Fibroblast of lung (primary cell): ENCODE measurements around the gene SHC4. TPM values are rescaled to one million over a fixed set of nuclear protein-coding genes. Genes with fewer than 3 reads are reported as not detected.
A peak's percentile ranks its signal among the peaks of the same experiment; 100 is the strongest.

Source experiments
- DNase-seq, 2 donors: peaks; one replicate each; pipeline versions ENCODE4 v3.0.0 to v3.0.0-alpha.2; 2010; ENCODE audit warnings: low read depth in 2 of 2
- H2AFZ ChIP-seq: 2 replicates; pipeline ENCODE4 v1.5.1; 2012; ENCODE audit warnings: low read length, control low read depth, inconsistent platforms
- H3K27ac ChIP-seq: 2 replicates; pipeline ENCODE4 v1.5.1; 2011; ENCODE audit warnings: low read length, control low read depth; ENCODE audit not compliant: insufficient read depth
- H3K27me3 ChIP-seq: 2 replicates; pipeline ENCODE4 v1.5.1; 2011; ENCODE audit warnings: mild to moderate bottlenecking, low read length; ENCODE audit not compliant: control insufficient read depth, insufficient read depth
- H3K36me3 ChIP-seq: 2 replicates; pipeline ENCODE4 v1.5.1; 2011; ENCODE audit warnings: low read length; ENCODE audit not compliant: control insufficient read depth, insufficient read depth
- H3K4me1 ChIP-seq: 2 replicates; pipeline ENCODE4 v1.5.1; 2011; ENCODE audit warnings: low read length; ENCODE audit not compliant: control insufficient read depth, insufficient read depth; ENCODE audit errors: extremely low read depth
- H3K4me2 ChIP-seq: 2 replicates; pipeline ENCODE4 v1.5.1; 2011; ENCODE audit warnings: low read length, control low read depth; ENCODE audit not compliant: insufficient read depth; ENCODE audit errors: extremely low read depth
- H3K4me3 ChIP-seq, 4 experiments: fragments of 200-600 bp in 1 of 4; sonication (generic) in 1 of 4; replicated peaks in 1 of 4; 2 replicates each; pipeline ENCODE4 v1.5.1; 2011 to 2016; ENCODE audit warnings: low read length in 4 of 4, low read depth in 3 of 4, mild to moderate bottlenecking in 3 of 4, control low read depth in 2 of 4, inconsistent platforms in 1 of 4, mixed read lengths in 1 of 4; ENCODE audit not compliant: insufficient read depth in 1 of 4; ENCODE audit errors: control extremely low read depth in 1 of 4
- H3K79me2 ChIP-seq: 2 replicates; pipeline ENCODE4 v1.5.1; 2012; ENCODE audit warnings: mild to moderate bottlenecking, low read length, inconsistent platforms; ENCODE audit not compliant: control insufficient read depth, insufficient read depth
- H3K9ac ChIP-seq: 2 replicates; pipeline ENCODE4 v1.5.1; 2011; ENCODE audit warnings: mild to moderate bottlenecking, low read length, control low read depth; ENCODE audit not compliant: insufficient read depth
- H3K9me3 ChIP-seq: 2 replicates; pipeline ENCODE4 v1.5.1; 2012; ENCODE audit warnings: low read depth, low read length; ENCODE audit not compliant: control insufficient read depth, insufficient read depth
- H4K20me1 ChIP-seq: 2 replicates; pipeline ENCODE4 v1.5.1; 2011; ENCODE audit warnings: low read length; ENCODE audit not compliant: control insufficient read depth, insufficient read depth; ENCODE audit errors: extremely low read depth
- CTCF ChIP-seq, 2 donors: IDR thresholded peaks in 1 of 2; conservative IDR thresholded peaks in 1 of 2; 1 replicate in 1 of 2; 2 replicates in 1 of 2; pipeline ENCODE4 v1.5.1; 2011 to 2012; ENCODE audit warnings: low read length in 2 of 2, control low read depth in 1 of 2, inconsistent platforms in 1 of 2, low read depth in 1 of 2, mild to moderate bottlenecking in 1 of 2
- EZH2 ChIP-seq: IDR thresholded peaks from 2 replicates; pipeline ENCODE4 v1.5.1; 2012; ENCODE audit warnings: low read length, control low read depth, mild to moderate bottlenecking; ENCODE audit errors: missing control alignments
- polyA plus RNA-seq, 2 donors: library from polyadenylated mRNA; depleted of rRNA in 1 of 2; stranded (reverse) in 1 of 2; unstranded in 1 of 2; fragments of >200 nt; gene quantifications; 2 replicates each; pipeline ENCODE4 v1.2.1, GENCODE V29; 2011 to 2012; ENCODE audit warnings: missing spikeins in 1 of 2
- total RNA-seq: library from RNA; depleted of rRNA; stranded (reverse); fragments of >200 nt; gene quantifications from 2 replicates; pipeline ENCODE4 v1.2.1, GENCODE V29; 2014

SHC4 gene
- total and polyA plus RNA-seq, 2 donors (not counting 1 experiment from before 2014, with no cell fraction given), result 0.75 to 1.5 TPM

- Histone ChIP-seq H3K4me3 (no peak overlapping the region), H3K4me1 (no peaks in the 10 kb centered on the region), H3K79me2 (peaks cover 8% of the 10 kb centered on the region), H3K4me2 (no peak overlapping the region), H3K27ac (no peak overlapping the region), H3K9ac (no peak overlapping the region), H4K20me1 (no peaks in the 10 kb centered on the region), H3K9me3 (no peaks in the 10 kb centered on the region), H3K27me3 (no peaks in the 10 kb centered on the region), H2AFZ (no peak overlapping the region), H3K36me3 (no peaks in the 10 kb centered on the region)
- no peak for TF ChIP-seq EZH2
- TF ChIP-seq CTCF (conservative IDR thresholded peaks at IDR 0.05 in 1 of 2, IDR thresholded peaks at IDR 0.05 in 1 of 2; ENCODE audit: low read depth in 1 of 2, low read length in 2 of 2), result no peak
- peak; percentile 70 to 81 for DNase-seq
Measured at GRCh38 chr15:48796930-48797329, 166.8 kb downstream of the SHC4 start.

- TF ChIP-seq EZH2, result no peak
- TF ChIP-seq CTCF (conservative IDR thresholded peaks at IDR 0.05 in 1 of 2, IDR thresholded peaks at IDR 0.05 in 1 of 2; ENCODE audit: low read depth in 1 of 2, low read length in 2 of 2), result no peak
- Histone ChIP-seq H3K4me1 (no peaks in the 10 kb centered on the region), H4K20me1 (no peaks in the 10 kb centered on the region), H3K79me2 (peaks cover 7% of the 10 kb centered on the region), H3K9ac (no peak overlapping the region), H3K9me3 (no peaks in the 10 kb centered on the region), H3K36me3 (no peaks in the 10 kb centered on the region), H3K27ac (no peak overlapping the region), H3K4me2 (no peak overlapping the region), H3K27me3 (no peaks in the 10 kb centered on the region), H3K4me3 (no peak overlapping the region), H2AFZ (no peak overlapping the region)
- peak in 1 of 2 donors; percentile 13 for DNase-seq
Measured at GRCh38 chr15:48796521-48796920, 167.2 kb downstream of the SHC4 start.

GRCh38 chr15:48795901-48796300 lies 167.8 kb downstream of the SHC4 start:
- Histone ChIP-seq H3K4me2 (no peak overlapping the region), H3K27ac (no peak overlapping the region), H3K36me3 (no peaks in the 10 kb centered on the region), H3K9ac (no peak overlapping the region), H3K4me1 (no peaks in the 10 kb centered on the region), H3K79me2 (peaks cover 4% of the 10 kb centered on the region), H3K4me3 (no peak overlapping the region), H2AFZ (no peak overlapping the region), H4K20me1 (no peaks in the 10 kb centered on the region), H3K9me3 (no peaks in the 10 kb centered on the region), H3K27me3 (no peaks in the 10 kb centered on the region)
- DNase-seq, result no peak
- no peak for TF ChIP-seq EZH2
- no peak for TF ChIP-seq CTCF (conservative IDR thresholded peaks at IDR 0.05 in 1 of 2, IDR thresholded peaks at IDR 0.05 in 1 of 2; ENCODE audit: low read depth in 1 of 2, low read length in 2 of 2)
